Lung (tissue), 12 donors: ENCODE measurements around the gene MAP10. TPM values are rescaled to one million over a fixed set of nuclear protein-coding genes. Genes with fewer than 3 reads are reported as not detected.

Experiments used
- ATAC-seq: fragments of 200-7000 bp; cut with Tn5 transposase; one replicate; pipeline ENCODE4 v1.9.1; 2020; ENCODE audit warnings: moderate number of reproducible peaks; ENCODE audit not compliant: insufficient read depth, low FRiP score
- DNase-seq, 3 donors: peaks; one replicate each; pipeline ENCODE4 v3.0.0-alpha.2; 2013 to 2017
- H3K27ac ChIP-seq, 2 donors: one replicate each; pipeline ENCODE4 v1.5.1; 2013; ENCODE audit warnings: mild to moderate bottlenecking in 2 of 2, moderate library complexity in 2 of 2, control low read depth in 1 of 2, inconsistent platforms in 1 of 2, low read depth in 1 of 2, low read length in 1 of 2
- H3K27me3 ChIP-seq, 3 donors: one replicate each; pipeline ENCODE4 v1.5.1; 2013; ENCODE audit warnings: low read length in 2 of 3; ENCODE audit not compliant: control insufficient read depth in 3 of 3, insufficient read depth in 3 of 3
- H3K36me3 ChIP-seq, 4 donors: one replicate each; pipeline ENCODE4 v1.5.1; 2013; ENCODE audit warnings: low read length in 4 of 4, mild to moderate bottlenecking in 1 of 4, moderate library complexity in 1 of 4; ENCODE audit not compliant: control insufficient read depth in 4 of 4, insufficient read depth in 4 of 4
- H3K4me1 ChIP-seq, 5 donors: one replicate each; pipeline ENCODE4 v1.5.1; 2013; ENCODE audit warnings: low read length in 5 of 5, mild to moderate bottlenecking in 2 of 5, moderate library complexity in 1 of 5; ENCODE audit not compliant: control insufficient read depth in 5 of 5, insufficient read depth in 5 of 5
- H3K4me3 ChIP-seq: one replicate; pipeline ENCODE4 v1.5.1; 2013; ENCODE audit warnings: mild to moderate bottlenecking, control low read depth, moderate library complexity
- H3K9ac ChIP-seq, 2 donors: one replicate each; pipeline ENCODE4 v1.5.1; 2013; ENCODE audit warnings: low read length in 2 of 2, control low read depth in 1 of 2; ENCODE audit not compliant: insufficient read depth in 1 of 2
- H3K9me3 ChIP-seq, 4 donors: one replicate each; pipeline ENCODE4 v1.5.1; 2013; ENCODE audit warnings: low read length in 3 of 4, mild to moderate bottlenecking in 1 of 4, moderate library complexity in 1 of 4; ENCODE audit not compliant: control insufficient read depth in 4 of 4, insufficient read depth in 3 of 4
- CTCF ChIP-seq: IDR thresholded peaks from 2 replicates; pipeline ENCODE4 v1.5.1; 2012; ENCODE audit warnings: mild to moderate bottlenecking; ENCODE audit errors: control extremely low read depth, extremely low read depth
- WGBS, 2 donors: extraction: QIAGEN DNeasy Blood & Tissue Kit; methylation state at CpG; one replicate each; pipeline ENCODE4 v1.1.7; 2013; 5-methylcytosine and 5-hydroxymethylcytosine counted together
- polyA plus RNA-seq, 2 donors: library from polyadenylated mRNA; stranded (reverse); fragments of 200-250 nt; gene quantifications; one replicate each; pipeline ENCODE4 v1.2.1, GENCODE V29; 2013
- total RNA-seq, 2 donors: library from RNA; depleted of rRNA in 1 of 2; stranded (reverse); fragments of >200 nt in 1 of 2; gene quantifications; one replicate each; pipeline ENCODE4 v1.2.1, GENCODE V29; 2014 to 2021
- donor health status: control.
- donor health status: control.
- donor health status: Bipolar disorder and iron deficiency.
- donor health status: healthy.
- donor health status: DM: yes; HTN: yes; CAD: no.

Gene MAP10
- total and polyA plus RNA-seq, 4 donors = 0.57 to 3.0 (median 2.1) TPM

GRCh38 chr1:232786845-232787455, 18.3 kb upstream of the MAP10 start:
- no peak for ATAC-seq
- Histone ChIP-seq H3K36me3 (no peaks in the 10 kb centered on the region), H3K27ac (no peak overlapping the region), H3K27me3 (no peaks in the 10 kb centered on the region), H3K4me3 (no peak overlapping the region), H3K9me3 (no peaks in the 10 kb centered on the region), H3K4me1 (no peaks in the 10 kb centered on the region), H3K9ac (no peak overlapping the region)
- DNase-seq = no peak
- no peak for TF ChIP-seq CTCF
- 61 to 79% methylated on average over 7 of the region's 7 CpGs for WGBS, 2 donors

- 87 to 95% methylated on average over 7 of the region's 7 CpGs for WGBS, 2 donors
- Histone ChIP-seq H3K4me1 (peaks cover 0 to under 1% (median 0%) of the 10 kb centered on the region in 5 donors), H3K27me3 (no peaks in the 10 kb centered on the region)
Measured at GRCh38 chr1:232788235-232788872, 16.9 kb upstream of the MAP10 start.

GRCh38 chr1:232789651-232790050, 15.6 kb upstream of the MAP10 start:
- Histone ChIP-seq H3K27ac (no peak overlapping the region), H3K27me3 (no peaks in the 10 kb centered on the region), H3K4me1 (peaks cover 0 to 6% (median 3%) of the 10 kb centered on the region in 5 donors), H3K4me3 (no peak overlapping the region), H3K9me3 (peaks cover 0 to 2% (median 0%) of the 10 kb centered on the region in 4 donors), H3K36me3 (no peaks in the 10 kb centered on the region), H3K9ac (no peak overlapping the region)
- TF ChIP-seq CTCF = no peak
- ATAC-seq = no peak
- DNase-seq = no peak

More at GRCh38 chr1:232788235-232788872, 16.9 kb upstream of the MAP10 start:
- H3K36me3 ChIP-seq = no peaks in the 10 kb centered on the region
- no peak for TF ChIP-seq CTCF
- H3K9ac ChIP-seq = no peak overlapping the region
- ATAC-seq (no peak), DNase-seq (no peak)
- H3K27ac ChIP-seq = no peak overlapping the region
- H3K9me3 ChIP-seq = peaks cover 0 to 2% (median 0%) of the 10 kb centered on the region in 4 donors
- no peak overlapping the region for H3K4me3 ChIP-seq
